HepG2 (cell line): ENCODE measurements around the gene LRBA. TPM values are rescaled to one million over a fixed set of nuclear protein-coding genes. Genes with fewer than 3 reads are reported as not detected.

Source experiments
- ATAC-seq: fragments of 200-7000 bp; cut with Tn5 transposase; 3 replicates; pipeline ENCODE4 v1.9.1; 2020; ENCODE audit warnings: mild to moderate bottlenecking, moderate library complexity
- BruUV-seq: library from RNA; stranded (reverse); fragments of 400-500 nt; replicated peaks from 2 replicates; lab custom pipeline; 2021; lab: Mats Ljungman, UMichigan
- CTCF ChIA-PET: fragments of 300-600 bp; formaldehyde crosslinking; extraction: SDS; loops from one replicate; lab custom pipeline; 2021; ENCODE audit warnings: low total read pairs, inconsistent platforms, low intra/inter-chr PET ratio; lab: Yijun Ruan, JAX
- POLR2A ChIA-PET: fragments of 350-600 bp; sonication (Branson Sonifier 250); formaldehyde crosslinking; loops from one replicate; lab custom pipeline; 2020; ENCODE audit warnings: antibody characterized with exemption, inconsistent platforms; lab: Yijun Ruan, JAX
- DNase-seq: peaks from one replicate; pipeline ENCODE4 v3.0.0-alpha.2; 2015; ENCODE audit warnings: low spot score
- FAIRE-seq: peaks from 3 replicates; lab custom pipeline; 2011; peaks lifted over from hg19 to GRCh38; lab: Jason Lieb, UNC
- H2AFZ ChIP-seq: one replicate; pipeline ENCODE4 v1.6.1; 2011; ENCODE audit warnings: low read length, inconsistent platforms
- H3K27ac ChIP-seq: fragments of 300-600 bp; 3 replicates; pipeline ENCODE4 v1.8.0; 2011; ENCODE audit warnings: mixed run types, mild to moderate bottlenecking, mixed read lengths, low read length, inconsistent platforms; ENCODE audit not compliant: insufficient read depth; ENCODE audit errors: extremely low read length
- H3K27me3 ChIP-seq, 2 experiments: fragments of 200-600 bp in 1 of 2; 2 replicates in 1 of 2; 3 replicates in 1 of 2; pipeline versions ENCODE4 v1.6.0 to v1.8.0; 2011; ENCODE audit warnings: low read length in 2 of 2, mild to moderate bottlenecking in 2 of 2, moderate library complexity in 2 of 2, inconsistent platforms in 1 of 2; ENCODE audit not compliant: insufficient read depth in 2 of 2, control insufficient read depth in 1 of 2
- H3K36me3 ChIP-seq, 2 experiments: fragments of 200-600 bp in 1 of 2; replicated peaks in 1 of 2; 2 replicates in 1 of 2; 3 replicates in 1 of 2; pipeline versions ENCODE4 v1.5.1 to v1.8.0; 2011; ENCODE audit warnings: low read length in 2 of 2, inconsistent platforms in 1 of 2; ENCODE audit not compliant: insufficient read depth in 2 of 2, control insufficient read depth in 1 of 2
- H3K4me1 ChIP-seq: 2 replicates; pipeline ENCODE4 v1.5.1; 2012; ENCODE audit warnings: low read length, inconsistent platforms; ENCODE audit not compliant: insufficient read depth
- H3K4me2 ChIP-seq: 2 replicates; pipeline ENCODE4 v1.6.0; 2011; ENCODE audit warnings: low read depth, low read length, inconsistent platforms
- H3K4me3 ChIP-seq, 3 experiments: fragments of 200-600 bp in 1 of 3; sonication (generic), shearing (Covaris generic) in 1 of 3; replicated peaks in 1 of 3; 2 replicates each; pipeline ENCODE4 v1.5.1; 2011 to 2016; ENCODE audit warnings: low read length in 3 of 3, inconsistent platforms in 2 of 3, low read depth in 2 of 3, mild to moderate bottlenecking in 2 of 3, control low read depth in 1 of 3, mixed read lengths in 1 of 3; ENCODE audit not compliant: insufficient read depth in 1 of 3
- H3K79me2 ChIP-seq: one replicate; pipeline ENCODE4 v1.6.1; 2011; ENCODE audit warnings: low read length, inconsistent platforms; ENCODE audit not compliant: insufficient read depth
- H3K9ac ChIP-seq: 2 replicates; pipeline ENCODE4 v1.6.0; 2011; ENCODE audit warnings: mild to moderate bottlenecking, low read depth, low read length, inconsistent platforms; ENCODE audit not compliant: insufficient read depth
- H3K9me3 ChIP-seq: 2 replicates; pipeline ENCODE4 v1.5.1; 2012; ENCODE audit warnings: mild to moderate bottlenecking, low read length
- H4K20me1 ChIP-seq: 2 replicates; pipeline ENCODE4 v1.6.0; 2011; ENCODE audit warnings: inconsistent platforms, mild to moderate bottlenecking, low read length, moderate library complexity; ENCODE audit not compliant: insufficient read depth
- CENPT ChIP-seq: sonication (generic); formaldehyde crosslinking; IDR thresholded peaks from 2 replicates; pipeline ENCODE4 v1.8.0; 2022; ENCODE audit warnings: low read depth, mild to moderate bottlenecking, moderate library complexity, missing genetic modification reagents
- EZH2 ChIP-seq: conservative IDR thresholded peaks from 2 replicates; pipeline ENCODE4 v1.6.1; 2012; ENCODE audit warnings: mild to moderate bottlenecking, low read depth, low read length, moderate library complexity
- FOXA3 ChIP-seq: IDR thresholded peaks from 2 replicates; pipeline ENCODE4 v1.6.1; 2016; ENCODE audit warnings: missing genetic modification reagents, missing compliant biosample characterization
- GATAD2A ChIP-seq: IDR thresholded peaks from 2 replicates; pipeline ENCODE4 v1.6.1; 2016
- HNRNPLL ChIP-seq: fragments of 200-400 bp; formaldehyde crosslinking; IDR thresholded peaks from 2 replicates; pipeline ENCODE4 v1.6.1; 2017; ENCODE audit warnings: mild to moderate bottlenecking, low read depth, low read length; ENCODE audit not compliant: poor library complexity, severe bottlenecking
- KDM4B ChIP-seq: sonication (generic); formaldehyde crosslinking; IDR thresholded peaks from 2 replicates; pipeline ENCODE4 v1.4.0; 2020; ENCODE audit warnings: missing genetic modification reagents
- MNT ChIP-seq: fragments of 450-650 bp; IDR thresholded peaks from 2 replicates; pipeline ENCODE4 v1.6.1; 2016
- NCOA5 ChIP-seq: sonication (generic); formaldehyde crosslinking; IDR thresholded peaks from 2 replicates; pipeline ENCODE4 v1.4.0; 2020; ENCODE audit warnings: missing genetic modification reagents
- RAD21 ChIP-seq: fragments of 450-650 bp; formaldehyde crosslinking; IDR thresholded peaks from 2 replicates; pipeline ENCODE4 v1.5.0; 2020; ENCODE audit warnings: mild to moderate bottlenecking
- RAD51 ChIP-seq: fragments of 450-650 bp; IDR thresholded peaks from 2 replicates; pipeline ENCODE4 v1.6.1; 2016; ENCODE audit warnings: borderline replicate concordance
- ZNF512B ChIP-seq: sonication (generic); formaldehyde crosslinking; IDR thresholded peaks from 2 replicates; pipeline ENCODE4 v1.5.1; 2020; ENCODE audit warnings: missing genetic modification reagents, mild to moderate bottlenecking, borderline replicate concordance
- ZNF597 ChIP-seq: sonication (generic); formaldehyde crosslinking; IDR thresholded peaks from 2 replicates; pipeline ENCODE4 v1.5.0; 2020; ENCODE audit warnings: missing genetic modification reagents
- ZNF652 ChIP-seq: IDR thresholded peaks from 2 replicates; pipeline ENCODE4 v1.6.1; 2016; ENCODE audit warnings: low read depth, borderline replicate concordance
- ZNF746 ChIP-seq: sonication (generic); formaldehyde crosslinking; IDR thresholded peaks from 2 replicates; pipeline ENCODE4 v1.8.0; 2022; ENCODE audit warnings: mild to moderate bottlenecking, missing genetic modification reagents
- WGBS: methylation state at CpG from one replicate; pipeline ENCODE4 v1.1.6; 2017; ENCODE audit warnings: low lambda C conversion rate; 5-methylcytosine and 5-hydroxymethylcytosine counted together
- in situ Hi-C: cut with HindIII; loops from 2 replicates; pipeline ENCODE4 v1.10.0; 2017; ENCODE audit warnings: low pct_unique_long_range_greater_than_20kb; ENCODE audit not compliant: extremely low pct_ligation_motif_present
- intact Hi-C: fragments of 100-400 bp; cut with micrococcal nuclease; formaldehyde crosslinking; loops from one replicate; pipeline ENCODE4 v1.10.0; 2022; ENCODE audit not compliant: unreplicated experiment
- polyA plus RNA-seq, 8 experiments: library from polyadenylated mRNA; depleted of rRNA in 3 of 8; stranded (reverse) in 7 of 8; unstranded in 1 of 8; fragments of >200 nt; fragmentation: Illumina TruSeq in 4 of 8; extraction: Trizol in 4 of 8; gene quantifications; 2 replicates each; pipeline versions ENCODE4 v1.2.1 to v1.2.3, GENCODE V29; 2011 to 2016; ENCODE audit warnings: low read depth in 4 of 8, missing spikeins in 1 of 8, mixed read lengths in 1 of 8; ENCODE audit not compliant: insufficient read depth in 1 of 8
- total RNA-seq, 5 experiments: library from RNA; depleted of rRNA; stranded (reverse); fragments of >200 nt; fragmentation: Illumina TruSeq; extraction: Trizol; gene quantifications; 2 replicates each; pipeline ENCODE4 v1.2.3, GENCODE V29; 2016; ENCODE audit warnings: low read depth in 1 of 5
- TF ChIP-seq, protein P1 (sequence below): sonication (generic); formaldehyde crosslinking; conservative IDR thresholded peaks from 2 replicates; pipeline ENCODE4 v1.4.0; 2020; ENCODE audit warnings: missing genetic modification reagents
- TF ChIP-seq, protein P2 (sequence below): sonication (generic); formaldehyde crosslinking; IDR thresholded peaks from 2 replicates; pipeline ENCODE4 v1.4.0; 2020; ENCODE audit warnings: missing genetic modification reagents
- TF ChIP-seq, protein P3 (sequence below): sonication (generic); formaldehyde crosslinking; IDR thresholded peaks from 2 replicates; pipeline ENCODE4 v1.9.0; 2021; ENCODE audit warnings: missing genetic modification reagents, mild to moderate bottlenecking, borderline replicate concordance

Gene LRBA
- total and polyA plus RNA-seq, 2 of the 13 experiments (the other 11 are each of a cell fraction or from before 2014, with no cell fraction given), result 21.0 to 37.2 TPM

DNA sequence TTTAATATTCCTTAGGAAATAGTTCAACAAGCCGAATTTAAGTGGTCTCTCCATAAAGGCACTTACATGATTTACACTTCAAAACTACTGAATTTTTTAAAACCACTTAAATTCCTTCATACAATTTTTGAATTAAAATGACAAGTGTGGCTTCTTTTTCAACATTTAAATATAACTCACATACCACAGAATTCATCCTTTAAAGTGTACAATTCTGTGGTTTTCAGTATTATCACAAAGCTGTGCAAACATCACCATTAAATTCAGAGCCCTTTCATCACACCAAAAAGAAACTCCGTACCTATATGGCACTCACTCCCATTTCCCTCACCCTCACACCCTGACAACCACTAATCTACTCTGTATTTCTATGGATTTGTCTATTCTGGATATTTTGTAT, 634.0 kb downstream of the LRBA start:
- CTCF ChIA-PET, result no interaction called here
- FAIRE-seq (no peak), DNase-seq (no peak), ATAC-seq (no peak)
- POLR2A ChIA-PET, result no interaction called here
- 96% methylated on average over 2 of the region's 2 CpGs for WGBS
- no peak overlapping the region for H3K4me3 ChIP-seq
- in situ Hi-C loops (no loop called here), intact Hi-C loops (no loop called here)
- H3K36me3 ChIP-seq, result no peaks in the 10 kb centered on the region
- no peak overlapping the region for H3K9ac ChIP-seq
- H2AFZ ChIP-seq, result no peak overlapping the region
- no TSS peak for BruUV-seq
- H3K27me3 ChIP-seq, result no peaks in the 10 kb centered on the region
- H3K9me3 ChIP-seq, result no peaks in the 10 kb centered on the region
- no peaks in the 10 kb centered on the region for H4K20me1 ChIP-seq
- no peak overlapping the region for H3K27ac ChIP-seq
- H3K4me2 ChIP-seq, result no peak overlapping the region
- no peaks in the 10 kb centered on the region for H3K4me1 ChIP-seq
- no peaks in the 10 kb centered on the region for H3K79me2 ChIP-seq
- TF ChIP-seq MNT (no peak), ZNF746 (no peak), RAD51 (no peak), EZH2 (no peak), ZNF597 (no peak), GATAD2A (CRISPR knock-in tag) (no peak), RAD21 (CRISPR knock-in tag) (no peak), ZNF652 (no peak), FOXA3 (CRISPR knock-in tag) (no peak), KDM4B (no peak), CENPT (CRISPR knock-in tag) (no peak), HNRNPLL (no peak), ZNF512B (CRISPR knock-in tag) (no peak), NCOA5 (CRISPR knock-in tag) (no peak)
- TF ChIP-seq, protein P1, sequence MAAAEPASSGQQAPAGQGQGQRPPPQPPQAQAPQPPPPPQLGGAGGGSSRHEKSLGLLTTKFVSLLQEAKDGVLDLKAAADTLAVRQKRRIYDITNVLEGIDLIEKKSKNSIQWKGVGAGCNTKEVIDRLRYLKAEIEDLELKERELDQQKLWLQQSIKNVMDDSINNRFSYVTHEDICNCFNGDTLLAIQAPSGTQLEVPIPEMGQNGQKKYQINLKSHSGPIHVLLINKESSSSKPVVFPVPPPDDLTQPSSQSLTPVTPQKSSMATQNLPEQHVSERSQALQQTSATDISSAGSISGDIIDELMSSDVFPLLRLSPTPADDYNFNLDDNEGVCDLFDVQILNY, result no peak
- TF ChIP-seq, protein P2, sequence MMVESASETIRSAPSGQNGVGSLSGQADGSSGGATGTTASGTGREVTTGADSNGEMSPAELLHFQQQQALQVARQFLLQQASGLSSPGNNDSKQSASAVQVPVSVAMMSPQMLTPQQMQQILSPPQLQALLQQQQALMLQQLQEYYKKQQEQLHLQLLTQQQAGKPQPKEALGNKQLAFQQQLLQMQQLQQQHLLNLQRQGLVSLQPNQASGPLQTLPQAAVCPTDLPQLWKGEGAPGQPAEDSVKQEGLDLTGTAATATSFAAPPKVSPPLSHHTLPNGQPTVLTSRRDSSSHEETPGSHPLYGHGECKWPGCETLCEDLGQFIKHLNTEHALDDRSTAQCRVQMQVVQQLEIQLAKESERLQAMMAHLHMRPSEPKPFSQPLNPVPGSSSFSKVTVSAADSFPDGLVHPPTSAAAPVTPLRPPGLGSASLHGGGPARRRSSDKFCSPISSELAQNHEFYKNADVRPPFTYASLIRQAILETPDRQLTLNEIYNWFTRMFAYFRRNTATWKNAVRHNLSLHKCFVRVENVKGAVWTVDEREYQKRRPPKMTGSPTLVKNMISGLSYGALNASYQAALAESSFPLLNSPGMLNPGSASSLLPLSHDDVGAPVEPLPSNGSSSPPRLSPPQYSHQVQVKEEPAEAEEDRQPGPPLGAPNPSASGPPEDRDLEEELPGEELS (CRISPR knock-in tag), result no peak
- TF ChIP-seq, protein P3, sequence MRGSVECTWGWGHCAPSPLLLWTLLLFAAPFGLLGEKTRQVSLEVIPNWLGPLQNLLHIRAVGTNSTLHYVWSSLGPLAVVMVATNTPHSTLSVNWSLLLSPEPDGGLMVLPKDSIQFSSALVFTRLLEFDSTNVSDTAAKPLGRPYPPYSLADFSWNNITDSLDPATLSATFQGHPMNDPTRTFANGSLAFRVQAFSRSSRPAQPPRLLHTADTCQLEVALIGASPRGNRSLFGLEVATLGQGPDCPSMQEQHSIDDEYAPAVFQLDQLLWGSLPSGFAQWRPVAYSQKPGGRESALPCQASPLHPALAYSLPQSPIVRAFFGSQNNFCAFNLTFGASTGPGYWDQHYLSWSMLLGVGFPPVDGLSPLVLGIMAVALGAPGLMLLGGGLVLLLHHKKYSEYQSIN (CRISPR knock-in tag), result no peak
